HepG2 (cell line): ENCODE results near the gene FKBP5.

Experiments used
- EED ChIP-seq: sonication (generic); formaldehyde crosslinking; IDR thresholded peaks from 2 replicates; pipeline ENCODE4 v1.5.0; 2020; ENCODE audit warnings: mild to moderate bottlenecking, missing genetic modification reagents
- EZH2 ChIP-seq: conservative IDR thresholded peaks from 2 replicates; pipeline ENCODE4 v1.6.1; 2012; ENCODE audit warnings: mild to moderate bottlenecking, low read depth, low read length, moderate library complexity
- JDP2 ChIP-seq: sonication (generic); formaldehyde crosslinking; IDR thresholded peaks from 2 replicates; pipeline ENCODE4 v1.8.1; 2022; ENCODE audit warnings: missing genetic modification reagents, borderline replicate concordance
- MAX ChIP-seq: IDR thresholded peaks from 2 replicates; pipeline ENCODE4 v1.6.1; 2012; ENCODE audit warnings: inconsistent platforms
- MEIS2 ChIP-seq: sonication (generic); formaldehyde crosslinking; IDR thresholded peaks from 2 replicates; pipeline ENCODE4 v1.9.0; 2021; ENCODE audit warnings: mild to moderate bottlenecking, missing genetic modification reagents
- SMARCC2 ChIP-seq: fragments of 450-650 bp; IDR thresholded peaks from 2 replicates; pipeline ENCODE4 v1.6.1; 2017; ENCODE audit warnings: antibody characterized with exemption, mild to moderate bottlenecking
- SOX13 ChIP-seq, 3 experiments: fragments of 450-650 bp in 1 of 3; sonication (generic) in 1 of 3; formaldehyde crosslinking in 1 of 3; IDR thresholded peaks in 2 of 3; conservative IDR thresholded peaks in 1 of 3; 2 replicates each; pipeline versions ENCODE4 v1.5.0 to v1.6.1; 2016 to 2020; ENCODE audit warnings: antibody characterized with exemption in 1 of 3, mild to moderate bottlenecking in 1 of 3, missing compliant biosample characterization in 1 of 3, missing genetic modification reagents in 1 of 3, moderate library complexity in 1 of 3
- ZKSCAN1 ChIP-seq: fragments of 150-350 bp; IDR thresholded peaks from 2 replicates; pipeline ENCODE4 v1.6.1; 2014; ENCODE audit warnings: low read length
- ZNF629 ChIP-seq: sonication (generic); formaldehyde crosslinking; conservative IDR thresholded peaks from 2 replicates; pipeline ENCODE4 v1.5.0; 2020; ENCODE audit warnings: missing genetic modification reagents
- ZNF777 ChIP-seq: sonication (generic); formaldehyde crosslinking; IDR thresholded peaks from 2 replicates; pipeline ENCODE4 v1.4.0; 2020; ENCODE audit warnings: missing genetic modification reagents
- ZSCAN29 ChIP-seq: sonication (generic); formaldehyde crosslinking; conservative IDR thresholded peaks from 2 replicates; pipeline ENCODE4 v1.4.0; 2020; ENCODE audit warnings: mild to moderate bottlenecking, missing genetic modification reagents
- TF ChIP-seq, protein P1 (sequence below): sonication (generic); formaldehyde crosslinking; IDR thresholded peaks from 2 replicates; pipeline ENCODE4 v1.4.0; 2020; ENCODE audit warnings: missing genetic modification reagents

DNA sequence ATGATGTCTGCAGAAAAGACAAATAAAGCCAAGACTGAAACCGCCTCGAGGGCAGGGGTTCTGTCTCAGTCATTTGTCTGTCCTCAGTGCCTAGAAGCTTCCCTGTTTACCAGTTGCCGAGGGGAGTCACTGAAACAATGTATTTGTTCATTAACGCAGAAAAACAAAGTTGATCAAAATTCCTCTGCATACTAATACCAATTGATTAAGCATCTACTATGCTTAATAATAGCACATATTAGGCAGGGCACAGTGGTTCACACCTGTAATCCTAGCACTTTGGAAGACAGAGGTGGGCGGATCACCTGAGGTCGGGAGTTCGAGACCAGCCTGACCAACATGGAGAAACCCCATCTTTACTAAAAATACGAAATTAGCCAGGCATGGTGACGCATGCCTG, 1.8 kb upstream of the FKBP5 start:
- TF ChIP-seq ZSCAN29 (CRISPR knock-in tag) (no peak), MAX (no peak), JDP2 (CRISPR knock-in tag) (no peak), ZNF629 (no peak), MEIS2 (CRISPR knock-in tag) (no peak), SMARCC2 (no peak), SOX13 (IDR thresholded peaks at IDR 0.05) (no peak), SOX13 (CRISPR knock-in tag; conservative IDR thresholded peaks at IDR 0.05 in 1 of 2, IDR thresholded peaks at IDR 0.05 in 1 of 2) (no peak), EED (CRISPR knock-in tag) (no peak), ZNF777 (CRISPR knock-in tag) (no peak), ZKSCAN1 (no peak), EZH2 (no peak)
- TF ChIP-seq, protein P1, sequence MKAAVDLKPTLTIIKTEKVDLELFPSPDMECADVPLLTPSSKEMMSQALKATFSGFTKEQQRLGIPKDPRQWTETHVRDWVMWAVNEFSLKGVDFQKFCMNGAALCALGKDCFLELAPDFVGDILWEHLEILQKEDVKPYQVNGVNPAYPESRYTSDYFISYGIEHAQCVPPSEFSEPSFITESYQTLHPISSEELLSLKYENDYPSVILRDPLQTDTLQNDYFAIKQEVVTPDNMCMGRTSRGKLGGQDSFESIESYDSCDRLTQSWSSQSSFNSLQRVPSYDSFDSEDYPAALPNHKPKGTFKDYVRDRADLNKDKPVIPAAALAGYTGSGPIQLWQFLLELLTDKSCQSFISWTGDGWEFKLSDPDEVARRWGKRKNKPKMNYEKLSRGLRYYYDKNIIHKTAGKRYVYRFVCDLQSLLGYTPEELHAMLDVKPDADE (CRISPR knock-in tag): no peak
